ENCODE results near the gene OOEP.

DNA sequence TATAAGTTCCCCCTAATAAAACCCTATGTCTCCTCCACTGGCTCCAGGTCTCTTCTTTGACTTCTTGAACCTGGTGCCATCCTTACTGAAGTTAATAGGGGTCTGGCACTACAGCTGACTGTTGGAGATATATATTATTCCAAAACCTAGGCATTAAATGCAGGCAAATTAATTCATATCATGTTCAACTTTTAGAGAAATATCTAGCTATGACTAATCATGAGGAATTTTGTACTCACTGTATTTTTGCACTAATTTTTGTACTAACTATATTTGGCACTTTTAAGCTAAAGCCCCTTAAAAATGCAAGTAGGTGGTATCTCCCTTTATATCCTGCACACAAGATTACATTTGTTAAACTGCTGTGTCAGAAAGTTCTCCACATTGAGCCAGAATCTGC lies 26.5 kb downstream of the OOEP start:
- TF ChIP-seq FOXC1 (CRISPR knock-in tag; IDR thresholded peaks at IDR 0.05; ENCODE audit: borderline replicate concordance): no peak
- no peak for TF ChIP-seq EP300 (IDR thresholded peaks at IDR 0.05; ENCODE audit: low read depth in 2 of 2, low read length in 2 of 2)
- TF ChIP-seq EP300 (CRISPR knock-in tag; IDR thresholded peaks at IDR 0.05; ENCODE audit: borderline replicate concordance): no peak
- TF ChIP-seq, protein P1, sequence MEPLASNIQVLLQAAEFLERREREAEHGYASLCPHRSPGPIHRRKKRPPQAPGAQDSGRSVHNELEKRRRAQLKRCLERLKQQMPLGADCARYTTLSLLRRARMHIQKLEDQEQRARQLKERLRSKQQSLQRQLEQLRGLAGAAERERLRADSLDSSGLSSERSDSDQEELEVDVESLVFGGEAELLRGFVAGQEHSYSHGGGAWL (CRISPR knock-in tag; IDR thresholded peaks at IDR 0.05): no peak
- no peak for TF ChIP-seq HCFC1 (IDR thresholded peaks at IDR 0.05; ENCODE audit: low read depth, low read length)
- TF ChIP-seq ZNF383 (CRISPR knock-in tag; IDR thresholded peaks at IDR 0.05; ENCODE audit: borderline replicate concordance): no peak
- no peak for TF ChIP-seq ZKSCAN1 (IDR thresholded peaks at IDR 0.05; ENCODE audit: low read length)
- no peak for TF ChIP-seq TCF7L2 (IDR thresholded peaks at IDR 0.05; ENCODE audit: low read depth, low read length)
- TF ChIP-seq ZNF619 (CRISPR knock-in tag; IDR thresholded peaks at IDR 0.05): no peak
- TF ChIP-seq SMAD3 (CRISPR knock-in tag; IDR thresholded peaks at IDR 0.05): no peak
- TF ChIP-seq RBAK (CRISPR knock-in tag; IDR thresholded peaks at IDR 0.05): no peak

All from HepG2 (cell line).